Activated CD4-positive, alpha-beta T cell treated with anti-CD3 and anti-CD28 coated beads for 1 hour (primary cell): Measurements from ENCODE around the gene ADGRG6.
"Not testable (repeated sequence)": the region's sequence is repeated elsewhere in the genome, so short reads cannot be mapped to it uniquely, and the experiment has no call there.

Experiments used
- DNase-seq: peaks from one replicate; pipeline ENCODE4 v3.0.0-alpha.2; 2020

ADGRG6 gene

DNA sequence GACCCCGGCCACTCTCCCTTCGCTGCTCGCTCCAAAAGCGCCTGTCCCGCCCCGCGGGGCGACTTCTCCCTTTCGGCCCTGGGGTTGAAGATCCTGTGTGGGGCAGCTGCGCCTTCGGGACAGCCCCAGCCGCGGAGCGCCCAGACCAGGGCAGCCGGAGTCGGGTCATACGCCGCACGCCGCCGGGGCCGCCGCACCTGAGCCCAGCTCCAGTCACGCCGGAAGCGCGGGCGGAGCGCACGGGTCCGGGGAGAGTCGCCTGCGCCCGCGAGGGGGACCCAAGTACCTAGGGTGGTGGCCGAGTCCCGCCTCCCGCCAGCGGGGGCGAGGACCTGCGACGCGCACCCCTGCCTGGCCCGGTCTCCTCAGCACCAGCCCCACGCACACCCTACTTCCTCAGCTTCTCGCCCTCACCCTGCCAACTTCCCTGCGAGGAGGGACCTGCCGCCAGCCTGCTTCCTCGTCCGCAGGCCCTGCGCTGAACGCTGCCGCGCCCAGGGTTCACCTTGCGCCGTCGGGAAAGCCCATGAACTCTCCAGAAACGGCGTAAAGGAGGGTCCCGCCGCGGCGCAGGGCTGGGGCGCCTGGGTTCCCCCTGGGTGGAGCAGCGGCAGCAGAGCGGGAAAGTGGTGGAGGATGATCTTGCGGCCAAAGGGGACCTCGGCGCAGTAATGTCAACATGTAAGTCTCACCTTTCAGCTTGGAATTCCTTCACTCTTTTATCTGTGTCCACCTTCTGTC lies at the start of gene ADGRG6:
Gene ADGRG6 (plus strand): TSS at position 357 of the 741 bp plus-strand sequence. CDS start 323 bp downstream, at position 680.
- DNase-seq, result no peak

DNA sequence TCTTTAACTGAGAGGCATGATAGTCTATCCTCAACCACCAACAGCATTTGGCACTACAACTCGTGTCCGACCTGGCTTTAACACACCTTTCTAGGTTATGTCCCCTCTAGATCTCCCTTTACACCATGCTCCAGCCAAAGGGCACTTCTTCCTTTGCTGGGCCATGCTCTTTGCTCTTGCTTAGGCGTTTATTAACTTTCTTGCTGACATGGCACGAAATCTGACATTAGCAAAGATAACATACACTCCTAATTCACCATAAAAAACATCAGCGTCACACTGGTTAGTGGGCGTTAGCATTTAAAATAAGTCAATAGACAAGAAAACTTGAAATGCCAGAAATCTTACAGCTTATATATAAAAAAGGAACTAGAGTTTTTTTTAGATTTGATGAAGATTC lies 47.3 kb upstream of the ADGRG6 start:
- no peak for DNase-seq

DNA sequence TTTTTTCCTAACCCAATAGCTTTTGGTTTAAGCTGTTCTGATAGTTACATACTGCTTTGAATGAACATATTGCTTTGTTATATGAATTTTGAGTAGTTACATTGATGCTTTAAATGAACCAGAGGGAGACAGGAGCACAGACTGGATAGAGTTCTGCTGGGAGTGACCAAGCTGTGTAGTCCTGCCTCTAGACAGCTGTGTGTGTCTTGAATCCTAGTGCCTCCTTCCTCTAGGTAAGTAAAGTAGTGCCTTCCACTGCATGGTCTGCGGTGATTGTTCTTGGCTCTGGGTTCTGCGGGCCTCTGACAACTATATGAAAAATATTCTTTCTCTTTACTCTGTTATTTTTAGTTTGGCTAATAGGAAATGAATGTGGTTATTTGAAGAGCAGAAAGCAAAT lies 46.0 kb upstream of the ADGRG6 start:
- no peak for DNase-seq

DNA sequence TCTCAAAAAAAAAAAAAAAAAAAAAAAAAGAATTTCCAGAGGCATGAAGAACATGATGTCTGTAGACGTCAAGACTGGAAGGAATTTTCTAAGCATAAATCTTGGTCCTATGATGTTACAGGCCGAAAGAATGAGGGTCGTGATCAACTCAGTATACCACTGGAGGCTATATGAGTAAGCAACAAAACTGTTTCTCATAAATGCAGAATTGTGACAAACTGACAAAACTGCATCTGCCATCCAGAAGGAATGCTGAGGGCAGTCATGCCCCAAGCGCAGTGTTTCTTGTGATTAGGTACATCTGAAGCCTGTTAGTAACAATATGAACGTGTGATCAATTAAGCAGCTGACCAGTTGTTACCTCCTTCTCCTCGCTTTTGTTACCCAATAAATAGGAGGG lies 43.5 kb upstream of the ADGRG6 start:
- no peak for DNase-seq

DNA sequence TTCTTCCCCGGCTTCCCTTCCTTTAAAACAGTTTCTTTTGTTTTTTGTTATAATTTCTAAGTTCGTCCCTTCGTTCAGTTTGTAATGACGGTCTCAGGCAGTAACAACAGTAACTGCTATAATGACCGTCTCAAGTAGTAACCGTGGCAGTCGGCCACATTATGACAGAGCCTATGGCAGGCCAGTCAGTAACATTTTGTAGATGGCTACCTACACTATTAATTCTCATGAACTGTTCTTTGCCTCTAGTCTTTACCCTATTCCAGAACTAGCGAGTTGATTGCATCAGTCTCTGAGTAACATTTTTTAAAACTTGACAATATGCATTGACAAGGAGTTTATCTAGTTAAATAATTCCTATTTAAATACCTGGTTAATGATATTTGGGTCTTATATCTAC lies 43.0 kb upstream of the ADGRG6 start:
- DNase-seq, result no peak

DNA sequence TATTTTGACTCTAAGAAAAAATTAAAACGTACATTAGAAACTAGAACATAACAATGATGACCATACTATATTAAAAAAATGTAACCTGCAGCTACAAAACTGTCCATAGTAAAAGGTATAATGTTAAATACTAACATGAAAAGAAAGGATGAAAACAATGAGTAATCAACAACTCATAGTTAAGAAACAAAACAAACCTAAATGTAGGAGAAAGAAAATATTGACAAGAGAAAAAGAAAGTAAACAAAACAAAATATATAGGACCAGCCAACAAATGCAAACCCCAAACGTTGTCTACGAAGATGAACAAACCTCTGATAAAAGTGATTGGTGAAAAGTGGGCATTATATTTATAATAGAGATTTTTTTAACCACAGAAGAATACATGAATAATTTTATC lies 41.1 kb upstream of the ADGRG6 start:
- no peak for DNase-seq

DNA sequence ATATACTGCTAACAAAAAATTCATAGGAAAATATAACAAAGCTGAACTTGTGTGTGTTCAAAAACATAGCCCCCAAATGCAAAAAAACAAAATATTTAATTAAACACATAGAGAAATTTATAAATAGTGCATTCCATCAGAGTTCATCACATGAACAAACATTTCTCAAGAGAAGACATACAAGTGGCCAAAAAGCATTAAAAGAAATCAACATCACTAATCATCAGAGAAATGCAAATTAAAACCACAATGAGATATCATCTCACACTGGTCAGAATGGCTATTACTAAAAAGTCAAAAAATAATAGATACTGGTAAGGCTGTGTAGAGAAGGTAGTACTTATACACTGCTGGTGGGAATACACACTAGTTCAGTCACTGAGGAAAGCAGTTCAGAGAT lies 39.6 kb upstream of the ADGRG6 start:
- DNase-seq, result no peak

DNA sequence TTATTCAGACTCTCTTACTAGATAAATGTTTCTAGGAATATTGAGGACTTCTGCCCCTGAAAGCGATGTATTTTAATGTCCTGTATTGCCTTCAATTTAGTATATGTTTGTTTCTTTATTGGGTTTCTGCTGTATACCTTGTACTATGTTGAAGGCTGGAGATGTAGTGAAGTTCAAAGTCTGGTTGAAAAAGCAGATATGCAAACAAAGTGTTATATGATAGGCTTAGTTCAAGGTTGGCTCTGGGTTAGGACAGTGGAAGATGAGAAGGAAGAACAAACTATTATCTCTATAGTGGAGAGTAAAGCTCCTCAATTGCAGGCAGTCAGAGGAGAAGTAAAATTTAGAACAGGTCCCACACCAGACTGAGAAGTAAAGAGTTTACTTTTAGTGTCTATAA lies 36.3 kb upstream of the ADGRG6 start:
- no peak for DNase-seq

DNA sequence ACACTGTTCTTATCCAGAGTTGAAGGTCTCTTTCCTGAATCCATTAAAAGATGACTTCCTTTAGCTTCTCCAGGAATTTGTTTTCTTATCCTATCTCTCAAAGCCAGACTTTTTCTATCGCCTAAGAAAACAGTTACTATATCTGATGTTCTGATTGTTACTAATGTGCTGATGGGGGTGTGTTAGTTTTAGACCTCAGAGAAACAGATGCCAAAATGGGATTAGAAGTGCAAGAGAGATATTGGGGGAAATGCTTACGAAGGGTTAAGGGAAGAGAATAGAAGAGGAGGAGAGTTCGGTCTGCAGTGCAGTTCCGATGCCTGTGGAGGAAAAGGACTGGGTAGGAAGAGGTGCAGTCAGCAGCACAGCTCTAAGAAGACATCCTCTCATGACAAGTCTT lies 35.7 kb upstream of the ADGRG6 start:
- DNase-seq, result no peak

DNA sequence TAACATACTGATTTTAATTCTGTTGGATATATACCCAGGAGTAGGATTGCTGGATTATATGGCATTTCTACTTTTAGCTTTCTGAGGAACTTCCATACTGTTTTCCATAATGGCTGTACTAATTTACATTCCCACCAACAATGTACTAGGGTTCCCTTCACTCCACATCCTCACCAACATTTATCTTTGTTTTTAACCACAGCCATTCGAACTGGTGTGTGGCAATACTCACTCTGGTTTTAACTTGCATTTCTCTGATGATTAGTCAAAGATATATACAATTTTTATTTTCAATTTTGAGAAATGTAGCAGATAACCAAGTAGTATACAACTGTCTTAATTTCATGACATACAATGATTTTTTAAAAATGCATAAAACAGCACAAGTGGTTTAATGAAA lies 30.3 kb upstream of the ADGRG6 start:
- DNase-seq, result no peak

DNA sequence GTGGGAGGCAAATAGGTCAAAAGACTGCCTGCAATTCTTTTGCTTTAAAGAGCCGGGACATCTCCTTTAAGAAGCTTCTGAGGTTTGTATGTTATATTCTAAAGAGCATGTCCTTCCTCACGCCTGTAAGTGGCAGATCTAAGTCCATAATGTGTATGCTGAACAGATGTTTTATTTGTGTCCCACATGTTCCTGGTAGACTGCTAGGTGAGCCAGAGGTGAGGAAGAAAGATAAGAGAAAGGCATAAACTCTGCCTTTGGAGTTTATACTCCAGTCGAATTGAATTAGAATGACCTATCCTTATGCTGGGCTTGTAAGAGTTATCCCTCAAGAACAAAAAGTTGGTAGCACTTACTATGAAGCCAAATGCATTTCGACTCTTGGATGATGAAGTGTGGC lies 27.2 kb upstream of the ADGRG6 start:
- no peak for DNase-seq

DNA sequence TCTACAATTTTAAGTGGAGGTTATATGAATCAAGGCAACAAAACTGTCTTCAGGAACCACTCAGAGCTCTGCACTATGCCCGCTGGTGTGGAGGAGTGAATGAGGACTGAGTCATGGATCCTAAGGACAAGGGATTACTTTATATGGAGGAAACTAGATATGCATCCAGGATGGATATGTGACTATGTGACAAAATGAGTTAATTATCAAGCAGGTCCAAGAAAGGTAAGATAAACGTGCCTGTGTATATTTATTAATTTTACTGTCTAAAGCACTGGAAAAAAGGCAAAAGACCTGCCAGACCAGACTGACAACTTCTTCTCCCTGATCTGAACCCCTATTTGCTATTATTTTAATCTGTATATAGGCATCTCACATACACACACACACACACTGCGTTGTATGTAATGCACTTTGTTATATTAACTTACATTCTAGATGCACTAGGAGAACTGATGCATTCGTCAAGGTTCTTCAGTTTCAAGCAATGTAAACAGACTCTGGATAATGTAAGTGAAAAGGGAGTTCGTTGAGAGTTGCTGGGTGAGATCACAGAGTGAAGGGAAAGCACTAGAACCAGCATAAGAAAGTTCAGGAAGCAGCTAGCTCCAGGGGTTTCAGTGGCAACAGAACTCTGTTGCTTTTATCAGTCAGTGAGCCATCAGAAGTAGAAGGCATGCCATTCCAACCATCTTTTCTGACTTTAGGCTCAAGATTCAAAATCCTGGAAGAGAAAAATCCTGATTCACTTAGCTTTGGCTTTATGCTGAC lies 26.4 kb upstream of the ADGRG6 start:
- DNase-seq, result no peak

DNA sequence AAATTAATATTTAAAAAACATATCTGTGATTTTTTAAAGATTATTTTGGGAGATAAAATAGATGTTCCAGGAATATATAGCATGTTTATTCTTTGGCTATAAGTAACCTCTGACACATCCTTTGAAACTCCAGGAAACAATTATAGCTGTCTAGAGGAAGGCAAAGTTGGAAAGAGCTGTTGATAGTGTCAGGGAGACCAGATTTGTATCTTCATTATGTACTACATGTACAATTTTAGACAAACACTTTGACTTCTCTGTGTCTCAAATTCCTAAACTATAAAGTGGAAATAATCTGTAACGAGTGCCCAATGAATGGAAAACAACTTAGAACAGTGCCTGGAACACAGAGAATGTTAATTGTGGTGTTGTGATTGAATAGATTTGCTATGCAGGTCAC lies 25.6 kb upstream of the ADGRG6 start:
- DNase-seq, result no peak

DNA sequence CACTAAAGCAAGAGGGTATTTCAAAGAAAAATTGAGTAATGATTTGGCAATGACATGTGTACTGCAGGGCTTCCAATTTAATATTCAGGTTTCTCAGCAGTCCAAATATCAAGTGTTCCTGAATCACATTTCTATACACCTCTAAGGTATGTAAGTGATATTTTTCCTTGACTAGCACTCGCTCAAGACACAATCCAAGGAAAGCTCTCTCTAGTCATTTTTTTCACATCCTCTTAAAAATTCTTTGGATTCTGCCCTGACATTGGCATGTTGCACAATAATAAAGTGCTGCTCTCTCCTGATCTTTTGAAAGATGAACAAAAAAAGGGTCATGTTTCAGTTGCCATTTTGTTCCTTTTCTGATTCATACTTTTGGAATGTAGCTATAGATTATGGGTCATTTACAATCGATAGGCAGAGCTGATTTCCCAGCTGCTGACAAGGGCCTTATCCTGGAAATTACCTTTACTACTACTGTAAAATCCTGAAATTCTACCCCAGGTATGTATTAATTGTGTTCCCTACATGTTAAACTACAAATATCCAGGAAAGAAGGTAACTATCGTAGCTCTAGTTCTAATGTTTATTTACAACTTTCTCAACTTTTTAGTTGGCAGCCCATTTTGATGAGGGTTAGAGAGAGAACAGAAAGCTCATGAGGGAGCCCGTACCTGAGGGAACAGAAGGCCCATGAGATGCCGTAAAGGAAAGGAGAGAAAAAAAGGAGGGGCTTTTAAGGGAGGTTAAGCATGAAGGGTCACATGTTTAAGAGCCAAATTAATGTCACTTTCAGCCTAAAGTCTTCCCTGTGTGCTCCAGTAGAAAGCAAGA lies 22.2 kb upstream of the ADGRG6 start:
- no peak for DNase-seq

DNA sequence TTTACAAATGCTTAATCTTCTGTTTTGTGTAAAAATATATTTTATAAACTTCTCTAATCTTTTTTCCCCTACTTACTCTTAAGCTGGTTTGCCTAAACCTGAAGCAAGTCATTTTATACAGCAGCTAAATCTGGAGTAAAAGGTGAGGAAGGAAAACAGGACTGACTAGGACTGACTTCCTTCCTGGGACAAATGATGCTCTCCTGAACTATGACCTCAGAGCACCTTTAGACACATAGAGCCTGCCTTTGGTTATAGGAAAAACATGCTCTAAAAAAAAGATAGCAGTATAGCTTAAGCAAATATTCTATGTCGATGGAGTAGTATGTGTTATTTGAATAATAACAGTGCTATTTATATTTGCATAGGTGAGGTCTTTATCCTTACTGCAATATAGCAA lies 21.5 kb upstream of the ADGRG6 start:
- no peak for DNase-seq

DNA sequence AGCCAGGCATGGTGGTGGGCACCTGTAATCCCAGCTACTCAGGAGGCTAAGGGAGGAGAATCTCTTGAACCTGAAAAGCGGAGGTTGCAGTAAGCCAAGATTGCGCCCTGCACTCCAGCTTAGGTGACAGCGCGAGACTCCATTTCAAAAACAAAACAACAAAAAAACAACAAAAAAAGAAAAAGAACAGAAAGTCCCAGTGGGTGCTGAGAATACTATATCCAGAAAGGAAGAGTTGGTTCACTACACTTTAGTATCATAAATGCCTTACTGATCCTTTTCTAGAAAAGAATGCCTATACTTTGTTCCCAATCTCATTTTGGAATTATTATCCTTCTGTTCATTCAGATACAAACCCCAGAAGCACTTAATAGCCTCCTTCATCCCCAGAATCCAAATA lies 20.9 kb upstream of the ADGRG6 start:
- no peak for DNase-seq

DNA sequence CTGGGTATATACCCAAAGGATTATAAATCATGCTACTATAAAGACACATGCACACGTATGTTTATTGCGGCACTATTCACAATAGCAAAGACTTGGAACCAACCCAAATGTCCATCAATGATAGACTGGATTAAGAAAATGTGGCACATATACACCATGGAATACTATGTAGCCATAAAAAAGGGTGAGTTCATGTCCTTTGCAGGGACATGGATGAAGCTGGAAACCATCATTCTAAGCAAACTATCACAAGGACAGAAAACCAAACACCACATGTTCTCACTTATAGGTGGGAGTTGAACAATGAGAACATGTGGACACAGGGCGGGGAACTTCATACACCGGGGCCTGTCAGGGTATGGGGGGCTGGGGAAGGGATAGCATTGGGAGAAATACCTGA lies 18.7 kb upstream of the ADGRG6 start:
- DNase-seq, result not testable (repeated sequence)

DNA sequence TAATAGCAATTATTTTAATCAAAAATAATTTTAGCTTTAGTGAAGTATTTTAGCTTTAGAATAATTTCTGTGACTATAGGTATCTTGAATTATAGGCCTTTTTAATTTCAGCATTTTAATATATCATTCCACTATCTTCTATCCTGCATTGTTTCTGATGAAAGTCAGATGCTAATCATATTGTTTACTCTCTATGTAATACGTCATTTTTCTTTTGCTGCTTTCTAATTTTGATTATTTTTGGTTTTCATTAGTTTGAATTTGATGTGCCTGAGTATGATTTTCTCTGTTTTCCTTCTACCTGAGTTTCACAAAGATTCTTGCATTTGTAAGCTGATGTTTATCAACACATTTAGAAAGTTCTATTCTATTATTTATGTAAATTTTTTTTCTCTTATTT lies 17.4 kb upstream of the ADGRG6 start:
- DNase-seq, result no peak

DNA sequence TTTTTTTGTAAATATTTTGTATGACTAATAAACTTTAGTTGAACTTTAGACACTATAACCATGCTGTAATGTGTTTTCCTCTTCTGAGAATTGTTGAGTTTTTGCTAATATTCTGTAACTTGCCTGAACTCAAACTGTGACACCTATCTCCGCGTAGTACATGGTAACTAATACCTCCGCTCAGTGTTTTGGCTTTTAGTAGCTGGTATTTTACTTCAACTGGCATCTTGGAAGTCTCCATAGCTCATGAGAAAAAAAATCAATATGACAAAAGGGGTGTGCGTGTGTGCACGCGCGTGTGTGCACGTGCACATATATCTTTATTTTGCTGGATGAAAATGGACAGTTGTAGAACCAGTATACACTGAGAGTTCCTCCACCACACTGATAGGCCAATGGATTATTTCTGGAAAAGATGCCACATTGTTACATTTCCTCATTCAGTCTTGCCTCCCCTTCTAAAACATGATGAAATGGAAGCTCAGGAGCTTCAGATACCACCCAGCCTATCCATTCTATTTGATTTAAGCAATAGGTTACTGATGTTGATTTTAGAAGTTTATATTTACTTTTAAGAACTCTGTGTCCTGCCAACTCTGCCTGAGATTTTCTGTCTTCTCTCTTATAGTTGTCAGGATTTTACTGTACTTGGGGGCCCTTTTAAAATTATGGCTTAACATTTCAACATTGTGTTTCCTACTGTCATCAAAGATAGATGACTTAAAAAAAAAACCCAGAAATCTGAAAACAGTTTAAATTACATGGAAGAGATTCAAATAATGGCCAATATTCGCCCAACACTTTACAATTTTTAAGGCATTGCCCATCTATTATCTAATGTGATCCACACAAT lies 16.3 kb upstream of the ADGRG6 start:
- no peak for DNase-seq

DNA sequence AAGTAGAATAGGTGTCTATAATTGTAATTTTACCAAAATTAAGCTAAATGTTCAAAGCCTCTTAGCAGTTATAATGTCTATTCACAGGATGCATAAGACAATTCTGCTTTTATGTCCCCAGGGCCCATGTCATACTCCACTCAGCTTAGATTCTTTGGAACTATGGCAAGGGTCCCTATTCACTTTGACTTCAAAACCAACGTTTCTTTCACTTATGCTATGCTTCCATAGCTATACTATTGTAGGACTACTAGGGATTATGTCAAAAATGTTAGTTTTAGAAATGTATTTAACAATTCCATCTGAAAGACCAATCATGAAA lies 15.8 kb upstream of the ADGRG6 start:
- no peak for DNase-seq

DNA sequence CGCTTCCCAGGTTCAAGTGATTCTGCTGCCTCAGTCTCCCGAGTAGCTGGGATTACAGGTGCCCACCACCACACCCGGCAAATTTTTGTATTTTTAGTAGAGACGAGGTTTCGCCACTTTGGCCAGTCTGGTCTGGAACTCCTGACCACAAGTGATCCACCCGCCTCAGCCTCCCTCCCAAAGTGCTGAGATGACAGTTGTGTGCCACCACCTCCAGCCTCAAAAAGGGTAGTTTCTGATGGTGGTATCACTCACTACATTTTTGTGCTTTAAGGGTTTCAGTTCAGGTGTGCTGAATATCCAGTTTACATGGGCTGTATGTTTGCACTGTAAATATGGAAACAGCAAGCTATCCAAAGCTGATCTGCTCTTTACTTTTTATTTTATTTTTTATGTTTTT lies 12.1 kb upstream of the ADGRG6 start:
- DNase-seq, result no peak

DNA sequence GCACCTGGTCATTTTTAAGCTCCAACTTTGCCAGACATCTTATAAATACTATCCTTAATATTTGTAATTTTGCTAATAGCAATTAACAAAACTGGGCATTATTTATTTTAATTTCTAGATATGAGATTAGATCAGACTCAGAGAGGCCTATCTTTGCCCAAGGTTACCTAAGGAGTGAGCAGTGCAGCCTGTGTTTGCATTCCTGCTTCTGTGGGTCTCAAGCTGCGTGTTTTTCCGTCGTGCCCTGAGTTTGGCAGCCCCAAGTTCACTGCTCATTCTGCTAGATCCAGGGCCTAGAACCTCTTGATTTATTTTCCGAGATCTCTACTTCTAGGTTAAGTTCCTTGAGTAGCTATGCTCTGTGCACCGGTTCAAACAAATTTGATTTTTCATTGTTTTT lies 11.0 kb upstream of the ADGRG6 start:
- DNase-seq, result no peak

DNA sequence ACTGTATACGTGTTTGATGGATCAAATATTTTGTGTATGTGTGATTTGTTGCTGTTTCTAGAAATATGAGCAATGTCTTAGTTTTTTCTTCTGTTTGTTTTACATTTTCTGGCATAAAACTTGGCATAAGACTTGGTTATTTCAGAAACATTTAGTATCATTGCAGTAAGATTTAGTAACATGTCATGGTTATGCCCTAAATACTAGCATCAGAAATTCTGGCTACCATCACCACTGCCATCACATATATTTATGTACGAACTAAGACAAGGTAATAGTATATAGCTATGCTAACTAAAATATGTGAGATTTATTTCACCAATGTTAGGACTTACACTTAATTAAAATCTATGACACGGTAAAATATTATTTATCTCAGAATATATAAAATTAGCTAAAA lies 10.3 kb upstream of the ADGRG6 start:
- DNase-seq, result no peak
